NCI-H524 (cell line): Measurements from ENCODE around the gene UBE2M.

Experiments
- DNase-seq, 2 experiments: peaks; one replicate each; lab custom pipeline; 2025; lab: John Stamatoyannopoulos, UW

The UBE2M gene

DNA sequence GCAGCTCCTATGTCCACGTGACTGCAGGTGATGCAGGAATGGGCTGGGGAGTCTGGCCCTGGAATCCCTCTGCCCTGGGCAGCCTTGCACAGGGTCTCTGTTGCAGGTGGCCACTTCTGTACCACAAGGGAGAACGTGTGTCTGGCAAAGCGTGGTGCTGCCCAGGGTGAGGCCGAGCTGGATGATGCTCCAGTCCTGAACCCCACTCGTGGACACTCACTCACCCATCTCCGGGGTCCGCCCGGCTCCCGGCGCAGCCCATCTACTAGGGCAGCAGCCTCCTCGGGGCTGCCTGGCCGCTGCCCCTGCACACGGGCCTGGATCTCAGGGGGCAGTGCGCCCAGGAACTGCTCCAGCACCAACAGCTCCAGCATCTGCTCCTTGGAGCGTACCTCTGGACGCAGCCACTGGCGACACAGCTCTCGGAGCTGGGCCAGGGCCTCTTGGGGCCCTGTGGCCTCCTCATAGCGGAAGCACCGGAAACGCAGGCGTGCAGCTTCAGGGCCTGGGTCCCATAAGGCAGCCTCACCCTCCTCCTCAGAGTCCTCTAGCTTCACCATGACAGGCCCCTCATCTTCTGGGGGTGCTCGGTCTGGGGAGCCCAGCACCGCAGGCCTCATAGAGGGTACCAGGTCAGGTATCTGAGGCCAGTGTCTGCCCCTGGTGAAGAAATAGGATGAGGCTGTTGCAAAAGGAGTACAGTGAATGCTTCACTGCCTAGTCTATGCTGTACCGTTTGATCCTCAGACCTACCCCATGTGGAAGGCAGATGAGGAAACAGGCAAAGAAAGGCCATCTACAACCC, 12.6 kb upstream of the UBE2M start:
- DNase-seq = no peak

GRCh38 chr19:58569943-58570670, 11.7 kb upstream of the UBE2M start:
- DNase-seq = no peak

DNA sequence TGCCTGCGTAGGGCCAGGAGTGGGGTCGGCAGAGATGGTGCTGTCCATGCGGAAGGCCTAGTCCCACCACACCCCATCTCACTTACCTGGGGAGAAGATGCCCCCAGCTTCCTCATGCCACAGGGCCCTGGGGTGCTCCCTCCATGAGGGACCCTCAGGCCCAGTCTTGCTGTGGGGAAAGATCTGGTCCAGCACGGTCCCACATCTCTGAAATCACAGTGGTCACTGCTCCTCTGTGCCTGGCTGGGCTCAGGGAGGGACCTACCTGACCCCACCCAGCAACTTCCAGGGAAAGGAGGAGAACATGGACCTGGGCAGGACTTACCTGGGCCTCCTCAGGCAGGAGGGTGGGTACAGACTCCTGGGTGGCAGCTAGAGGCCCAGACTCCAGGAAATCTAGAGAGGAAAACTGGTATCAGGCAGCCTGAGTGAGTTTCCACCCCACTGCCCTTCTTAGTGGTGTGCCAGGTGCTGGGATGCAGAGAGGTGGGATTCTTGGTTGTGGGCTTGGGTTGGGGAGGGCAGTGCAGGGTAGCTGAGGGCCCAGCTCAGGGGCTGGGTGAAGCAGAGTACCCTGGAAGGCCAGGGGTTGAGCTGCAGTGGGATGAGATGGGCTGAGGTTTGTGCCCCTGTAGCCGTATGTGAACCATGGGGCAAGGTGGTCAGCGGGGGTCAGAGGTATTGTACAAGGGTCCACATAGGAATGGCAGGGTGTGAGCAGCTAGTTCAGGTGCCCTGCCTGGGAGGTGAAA, 11.0 kb upstream of the UBE2M start:
- DNase-seq = no peak

- DNase-seq = no peak
These were observed 10.2 kb upstream of the UBE2M start for GRCh38 chr19:58568453-58569130.

DNA sequence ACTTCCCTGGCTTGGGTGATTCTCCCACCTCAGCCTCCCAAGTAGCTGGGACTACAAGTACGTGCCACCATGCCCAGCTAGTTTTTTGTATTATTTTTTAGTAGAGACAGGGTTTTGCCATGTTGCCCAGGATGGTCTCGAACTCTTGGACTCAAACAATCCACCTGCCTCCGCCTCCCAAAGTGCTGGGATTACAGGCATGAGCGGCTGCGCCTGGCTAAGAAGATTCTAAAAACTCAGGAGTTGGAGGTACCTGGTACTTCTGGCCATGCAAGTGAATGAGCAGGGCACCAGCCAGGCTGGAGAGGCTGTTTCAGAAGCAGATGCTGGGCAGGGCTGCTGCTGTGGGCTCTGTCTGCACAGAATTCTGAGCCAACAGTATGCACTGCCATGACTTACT, 8.6 kb upstream of the UBE2M start:
- DNase-seq = no peak

DNA sequence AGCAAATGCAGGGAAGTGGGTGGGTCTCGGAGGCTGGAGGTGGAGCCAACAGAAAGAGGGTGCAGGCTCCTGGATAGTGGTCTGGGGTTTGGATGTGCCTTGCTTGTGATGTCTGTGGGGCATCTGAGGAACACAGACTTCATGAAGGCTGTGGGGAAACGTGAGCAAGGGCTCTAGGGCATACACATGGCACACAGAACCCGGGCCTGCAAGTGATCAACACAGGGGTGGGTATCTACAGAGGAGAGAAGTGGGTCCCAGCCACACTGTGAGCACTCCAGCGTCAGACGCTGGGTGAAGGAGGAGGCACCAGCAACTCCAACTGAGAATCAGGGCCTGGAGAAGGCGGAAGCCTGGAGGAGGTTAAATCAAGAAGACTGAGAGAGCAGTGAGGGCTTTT, 5.4 kb upstream of the UBE2M start:
- no peak for DNase-seq

DNA sequence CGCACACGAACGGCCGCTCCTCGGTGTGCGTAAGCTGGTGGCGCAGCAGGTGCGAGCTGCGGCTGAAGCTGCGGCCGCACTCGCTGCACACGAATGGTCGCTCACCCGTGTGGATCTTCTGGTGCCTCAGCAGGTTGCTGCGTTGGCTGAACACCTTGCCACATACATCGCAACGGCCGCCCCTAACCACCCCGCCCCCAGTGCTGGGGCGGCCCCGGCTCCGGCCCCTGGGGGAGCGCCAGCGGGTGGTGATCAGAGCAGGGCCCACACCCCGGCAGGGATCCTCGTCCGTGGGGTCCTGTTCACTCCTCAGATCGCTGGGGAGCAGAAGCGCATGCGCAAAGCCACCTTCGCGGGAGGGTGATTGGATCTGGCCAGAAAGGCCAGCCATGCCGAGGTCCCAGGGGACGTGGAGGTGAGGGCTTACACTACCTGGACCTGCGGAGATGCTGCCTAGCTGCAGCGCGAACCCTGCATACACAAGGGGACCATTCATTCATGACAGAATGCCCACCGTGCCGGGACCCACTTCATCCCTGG, 4.7 kb upstream of the UBE2M start:
- no peak for DNase-seq

DNA sequence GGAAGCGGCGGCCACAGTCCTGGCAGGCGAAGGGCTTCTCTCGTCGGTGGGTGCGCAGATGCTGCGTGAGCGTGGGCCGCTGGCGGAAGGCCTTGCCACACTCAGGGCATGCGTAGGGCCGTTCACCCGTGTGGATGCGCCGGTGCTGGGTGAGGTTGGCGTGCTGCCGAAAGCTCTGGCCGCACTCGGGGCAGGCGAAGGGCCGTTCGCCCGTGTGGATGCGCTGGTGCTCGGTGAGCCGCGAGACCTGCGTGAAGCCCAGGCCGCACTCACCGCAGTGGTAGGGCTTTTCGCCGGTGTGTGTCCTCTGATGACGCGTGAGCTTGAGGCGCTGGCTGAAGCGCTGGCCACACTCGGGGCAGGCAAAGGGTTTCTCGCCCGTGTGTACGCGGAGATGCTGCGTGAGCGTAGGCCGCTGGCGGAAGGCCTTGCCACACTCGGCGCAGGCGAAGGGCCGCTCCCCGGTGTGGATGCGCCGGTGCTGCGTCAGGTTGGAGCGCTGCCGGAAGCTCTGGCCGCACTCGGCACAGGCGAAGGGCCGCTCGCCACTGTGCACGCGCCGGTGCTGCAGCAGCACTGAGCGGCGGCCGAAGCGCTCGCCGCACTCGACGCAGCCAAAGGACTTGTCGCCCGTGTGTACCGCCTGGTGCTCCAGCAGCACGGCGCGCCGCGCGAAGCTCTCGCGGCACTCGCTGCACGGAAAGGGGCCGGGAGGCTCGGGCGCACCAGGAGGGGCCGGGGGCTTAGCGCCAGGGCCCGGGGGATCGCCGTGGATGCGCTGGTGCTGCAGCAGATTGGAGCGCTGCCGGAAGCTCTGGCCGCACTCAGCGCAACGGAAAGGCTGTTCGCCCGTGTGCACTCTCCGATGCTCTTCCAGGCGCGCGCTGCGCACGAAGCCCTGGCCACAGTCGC, 4.0 kb upstream of the UBE2M start:
- DNase-seq = no peak

- no peak for DNase-seq
These were observed 3.1 kb upstream of the UBE2M start for GRCh38 chr19:58561373-58562121.

GRCh38 chr19:58560921-58561320, 2.5 kb upstream of the UBE2M start:
- DNase-seq = no peak

DNA sequence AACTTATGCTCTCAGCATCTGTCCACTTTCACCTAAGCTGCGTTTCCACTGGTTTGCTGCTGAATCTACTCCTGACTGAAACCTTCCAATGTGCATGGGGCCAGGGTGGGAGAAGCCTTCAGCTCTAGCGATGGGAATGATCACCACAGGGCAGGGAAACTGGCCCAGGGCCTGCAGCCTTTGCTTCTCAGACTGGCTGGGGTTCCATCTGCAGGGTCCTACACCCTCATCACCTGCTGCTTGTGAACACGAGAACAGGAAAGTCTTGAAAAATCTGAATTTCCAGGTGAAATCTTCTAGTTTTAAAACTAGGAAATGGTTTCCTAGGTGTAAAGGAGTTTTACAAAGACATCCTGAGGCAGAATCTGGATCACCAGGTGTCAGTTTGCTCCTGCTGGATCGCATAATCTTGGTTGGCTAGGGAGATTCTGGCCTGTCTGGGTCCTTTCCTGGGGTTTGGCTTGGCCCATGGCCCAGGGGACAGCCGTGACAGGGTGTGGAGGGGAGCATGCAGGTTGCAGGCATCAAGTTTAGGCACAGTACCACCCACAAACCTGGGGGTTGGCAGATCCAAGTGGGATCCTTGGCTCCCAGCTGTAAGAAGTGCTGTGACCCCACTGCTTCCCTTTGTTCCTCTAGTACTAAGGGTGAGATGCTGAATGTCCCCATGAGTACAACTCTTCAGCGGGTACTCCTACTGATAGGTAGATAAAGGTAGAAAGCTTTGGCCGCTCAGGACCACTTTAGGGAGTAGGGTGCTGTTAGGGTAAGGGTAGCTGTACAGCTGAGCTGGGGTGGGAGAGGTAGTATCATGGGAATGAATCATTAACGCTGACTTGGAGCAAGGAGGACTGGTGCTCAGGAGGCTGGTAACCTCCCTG, 1.8 kb upstream of the UBE2M start:
- DNase-seq = no peak

DNA sequence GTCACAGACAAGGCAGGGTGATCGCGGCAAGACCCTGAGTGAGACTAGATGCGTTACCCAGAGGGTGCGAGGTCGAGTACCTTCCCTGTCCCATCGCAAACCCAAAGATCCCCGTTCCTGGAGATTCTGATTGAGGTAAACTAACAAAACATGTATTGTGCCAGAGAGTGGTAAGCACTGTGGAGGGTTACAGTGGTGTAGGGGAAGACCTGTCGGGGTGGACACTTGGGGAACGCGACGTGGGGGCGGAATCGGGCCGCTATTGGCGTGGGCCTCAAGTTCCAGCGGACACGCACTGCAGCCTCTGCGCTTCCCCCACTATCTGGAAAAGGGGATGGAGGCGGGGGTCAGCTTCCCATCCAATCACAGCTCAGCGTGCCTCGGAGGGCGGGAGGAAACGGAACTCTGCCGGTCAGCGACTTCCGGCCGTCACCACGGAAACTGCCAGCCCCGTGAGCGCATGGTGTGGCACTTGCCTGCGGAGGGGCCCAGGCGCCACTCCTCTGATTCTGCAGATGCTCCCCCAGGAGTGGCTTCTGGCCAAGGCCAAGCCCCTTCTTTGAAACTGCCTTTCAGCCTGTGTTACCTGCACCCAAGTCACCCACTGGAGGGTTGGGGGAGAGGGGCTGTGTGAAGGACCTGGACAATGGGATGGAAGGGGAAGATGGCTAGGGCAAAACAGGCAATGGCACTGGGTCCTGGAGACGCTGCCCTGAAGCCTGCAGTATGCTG, 1.0 kb upstream of the UBE2M start:
- DNase-seq = no peak

DNA sequence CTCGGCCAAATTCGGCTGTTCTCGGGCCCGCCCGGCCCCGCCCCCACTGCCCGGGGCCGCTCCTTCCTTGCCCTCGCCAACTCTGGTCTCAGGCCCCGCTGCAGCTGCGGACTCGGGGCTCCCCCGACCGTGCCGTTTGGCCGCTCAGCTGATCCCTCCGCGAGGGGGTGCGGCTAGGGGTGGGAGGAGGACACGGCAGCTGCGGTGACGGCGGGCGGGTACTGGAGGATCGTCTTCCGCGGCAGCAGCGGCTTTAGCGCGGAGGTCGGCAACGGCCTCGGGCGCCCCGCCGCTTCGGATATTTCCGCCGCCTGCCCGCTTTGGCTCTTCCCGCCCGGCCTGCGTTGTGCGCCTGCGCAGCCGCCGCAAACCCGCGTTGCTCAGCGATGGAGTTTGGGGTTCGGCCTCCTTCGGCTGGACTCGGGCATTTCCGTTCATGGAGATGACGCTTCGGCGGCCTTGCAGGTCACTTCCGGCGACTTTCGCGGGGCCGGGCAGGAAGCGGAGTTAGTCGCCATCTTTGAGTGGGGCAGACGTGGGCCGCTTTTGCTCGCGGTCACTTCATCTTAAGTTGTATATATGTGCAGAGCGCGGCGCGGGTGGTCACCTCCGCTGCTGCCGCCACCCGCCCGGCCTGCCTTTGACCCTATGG, 338 bp upstream of the UBE2M start:
- no peak for DNase-seq

DNA sequence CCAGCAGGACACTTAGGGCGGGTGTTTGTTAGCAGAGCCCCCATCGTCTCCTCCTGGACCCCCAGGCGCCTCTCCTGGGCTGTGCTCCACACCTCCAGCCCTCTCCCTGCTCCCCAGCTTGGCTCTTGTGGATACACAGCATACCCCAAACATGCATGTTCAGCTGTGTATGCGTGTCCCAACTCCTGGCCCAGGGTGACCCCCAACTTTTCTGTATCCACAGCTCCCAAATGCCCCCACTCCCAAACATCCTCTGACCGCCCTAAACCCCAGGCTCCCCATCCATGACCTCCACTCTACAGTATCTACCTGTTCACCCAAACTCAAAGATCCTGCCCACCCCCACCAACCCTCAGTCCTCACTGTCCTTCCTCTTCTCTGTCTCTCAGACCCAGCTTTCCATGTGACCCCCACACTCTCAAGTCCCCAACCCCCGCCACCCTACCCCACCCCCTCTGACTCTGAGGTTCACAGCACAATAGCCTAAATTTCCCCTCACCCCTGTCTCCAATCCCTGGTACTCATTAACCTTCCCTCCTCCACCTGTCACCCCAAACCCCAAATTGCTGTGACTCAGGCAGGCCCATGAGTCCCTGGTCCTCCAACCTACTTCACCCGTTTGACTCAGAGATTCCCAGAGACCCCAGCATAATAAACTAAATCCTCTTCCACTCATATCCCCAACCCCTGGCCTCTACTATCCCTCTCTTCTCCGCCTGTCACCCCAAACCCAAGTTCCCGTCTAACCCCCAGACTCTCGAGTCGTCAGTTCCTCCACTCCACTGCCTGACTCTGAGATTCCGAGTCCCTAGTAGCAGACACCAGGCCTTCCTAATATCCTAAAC, 968 bp downstream of the UBE2M start:
- DNase-seq = no peak

GRCh38 chr19:58556622-58557220, 1.7 kb downstream of the UBE2M start:
- no peak for DNase-seq

DNA sequence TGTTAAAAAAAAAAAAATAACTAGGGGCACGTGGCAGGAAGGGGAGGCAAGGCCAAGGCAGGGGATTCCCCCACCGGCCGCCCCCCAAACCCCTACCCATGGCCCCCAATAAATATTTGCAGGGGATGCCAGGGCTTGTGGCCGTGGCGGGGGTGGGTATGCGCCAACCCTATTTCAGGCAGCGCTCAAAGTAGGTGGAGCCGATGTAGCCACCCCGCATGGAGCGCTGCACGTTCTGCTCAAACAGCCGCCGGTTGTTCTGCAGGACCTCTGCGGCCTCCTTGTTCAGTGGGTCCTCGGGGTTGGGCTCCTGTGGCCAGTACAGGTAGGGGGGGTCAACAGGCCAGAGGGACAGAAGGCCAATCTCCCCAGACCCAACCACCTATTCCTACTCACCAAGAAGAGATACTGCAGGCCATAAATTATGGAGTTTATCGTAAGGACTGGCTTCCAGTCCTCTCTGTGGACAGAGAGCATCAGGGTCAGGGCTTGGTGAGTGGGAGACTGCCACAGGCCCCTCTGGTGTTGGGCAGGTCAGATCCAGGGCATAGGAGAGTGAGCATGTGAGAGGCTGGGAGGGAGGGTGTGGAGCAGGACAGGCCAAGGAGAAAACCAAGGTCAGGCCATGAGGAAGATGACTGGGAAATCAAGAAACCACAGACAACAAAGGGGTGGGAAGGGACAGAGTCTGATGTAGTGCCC, 2.3 kb downstream of the UBE2M start:
- no peak for DNase-seq
